SK-N-MC (cell line): ENCODE data around the gene NT5DC4.

Experiments used
- EZH2 ChIP-seq: fragments of 200-600 bp; sonication (generic); IDR thresholded peaks from one replicate; pipeline ENCODE4 v1.6.1; 2017; ENCODE audit warnings: antibody characterized with exemption
- POLR2AphosphoS5 ChIP-seq: IDR thresholded peaks from 2 replicates; pipeline ENCODE4 v1.6.1; 2012; ENCODE audit warnings: mild to moderate bottlenecking, low read depth, low read length, borderline replicate concordance

DNA sequence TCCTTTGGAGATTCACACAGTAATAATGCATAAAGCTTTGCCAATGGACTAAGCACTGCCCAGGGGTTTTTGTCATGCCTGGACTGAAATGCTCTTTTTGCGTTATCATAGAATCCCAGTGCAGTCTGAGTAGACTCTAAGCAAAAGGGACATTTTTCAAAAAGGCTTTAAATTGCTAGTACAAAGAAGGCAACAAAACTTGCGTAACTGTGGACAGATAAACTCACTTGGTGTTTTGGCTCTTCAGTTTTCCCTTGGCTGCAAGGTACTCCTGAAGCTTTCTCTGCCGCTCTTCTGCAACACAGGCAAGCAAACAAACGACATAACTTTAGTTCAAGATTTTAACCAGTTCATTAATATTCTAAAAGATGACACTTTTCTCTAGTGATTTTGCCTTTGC, 41.5 kb downstream of the NT5DC4 start:
- TF ChIP-seq POLR2AphosphoS5, result no peak
- no peak for TF ChIP-seq EZH2
